PC-9 (cell line): ENCODE measurements around the gene PCDHA1. TPM values are rescaled to one million over a fixed set of nuclear protein-coding genes. Genes with fewer than 3 reads are reported as not detected.
"Not testable (repeated sequence)": the region's sequence is repeated elsewhere in the genome, so short reads cannot be mapped to it uniquely, and the experiment has no call there.

Source experiments
- BruUV-seq: library from RNA; stranded (reverse); fragments of 400-500 nt; replicated peaks from 2 replicates; lab custom pipeline; 2021; lab: Mats Ljungman, UMichigan
- CTCF ChIA-PET: fragments of 300-600 bp; sonication (Branson Sonifier 250); formaldehyde crosslinking; loops from one replicate; lab custom pipeline; 2022; ENCODE audit warnings: antibody characterized with exemption; lab: Charles Lee
- POLR2A ChIA-PET: fragments of 300-600 bp; sonication (Branson Sonifier 250); formaldehyde crosslinking; loops from one replicate; lab custom pipeline; 2022; ENCODE audit warnings: antibody characterized with exemption; ENCODE audit not compliant: unreplicated experiment; lab: Charles Lee
- DNase-seq, 2 experiments: peaks; one replicate each; pipeline versions ENCODE4 v3.0.0 to v3.0.0-alpha.2; 2015 to 2022; ENCODE audit warnings: mixed read lengths in 1 of 2
- H2AFZ ChIP-seq: fragments of 200-600 bp; sonication (generic); 2 replicates; pipeline ENCODE4 v1.8.1; 2017; ENCODE audit warnings: antibody characterized with exemption
- H3F3A ChIP-seq: fragments of 200-600 bp; sonication (generic); 2 replicates; pipeline ENCODE4 v1.8.1; 2017; ENCODE audit warnings: antibody characterized with exemption, mild to moderate bottlenecking, low read depth; ENCODE audit not compliant: insufficient read depth
- H3K27ac ChIP-seq: fragments of 200-600 bp; sonication (generic); 2 replicates; pipeline ENCODE4 v1.6.1; 2016; ENCODE audit warnings: mixed run types
- H3K27me3 ChIP-seq: fragments of 200-600 bp; sonication (generic); 2 replicates; pipeline ENCODE4 v1.6.1; 2016; ENCODE audit warnings: low read depth, mixed run types; ENCODE audit not compliant: insufficient read depth
- H3K36me3 ChIP-seq: fragments of 200-600 bp; sonication (generic); 2 replicates; pipeline ENCODE4 v1.6.1; 2016; ENCODE audit warnings: low read depth, mixed run types
- H3K4me1 ChIP-seq: fragments of 200-600 bp; sonication (generic); replicated peaks from 2 replicates; pipeline ENCODE4 v1.6.1; 2016; ENCODE audit warnings: mixed run types; ENCODE audit not compliant: insufficient read depth
- H3K4me2 ChIP-seq: fragments of 200-600 bp; sonication (generic); 2 replicates; pipeline ENCODE4 v1.6.1; 2017; ENCODE audit warnings: mixed run types
- H3K4me3 ChIP-seq: fragments of 200-600 bp; sonication (generic); 2 replicates; pipeline ENCODE4 v1.6.1; 2016; ENCODE audit warnings: mixed run types
- H3K79me2 ChIP-seq: fragments of 200-600 bp; sonication (generic); 2 replicates; pipeline ENCODE4 v1.6.1; 2017; ENCODE audit warnings: low read depth, mixed run types
- H3K9me2 ChIP-seq: fragments of 200-600 bp; sonication (generic); 2 replicates; pipeline ENCODE4 v1.8.1; 2017; ENCODE audit warnings: mild to moderate bottlenecking; ENCODE audit not compliant: insufficient read depth
- H3K9me3 ChIP-seq: fragments of 200-600 bp; sonication (generic); 2 replicates; pipeline ENCODE4 v1.8.1; 2016; ENCODE audit warnings: low read depth; ENCODE audit not compliant: insufficient read depth
- H4K20me1 ChIP-seq: fragments of 200-600 bp; sonication (generic); 2 replicates; pipeline ENCODE4 v1.8.1; 2017; ENCODE audit not compliant: insufficient read depth
- EZH2 ChIP-seq: fragments of 200-600 bp; sonication (generic); IDR thresholded peaks from 2 replicates; pipeline ENCODE4 v1.8.0; 2017; ENCODE audit warnings: antibody characterized with exemption, low read depth
- intact Hi-C: fragments of 100-400 bp; cut with micrococcal nuclease; formaldehyde crosslinking; loops from one replicate; pipeline ENCODE4 v1.10.0; 2022; ENCODE audit not compliant: unreplicated experiment
- total RNA-seq: library from RNA; stranded (reverse); gene quantifications from 2 replicates; pipeline ENCODE4 v1.2.3, GENCODE V29; 2021
- TF ChIP-seq, protein P1 (sequence below): fragments of 200-600 bp; sonication (generic); conservative IDR thresholded peaks from 2 replicates; pipeline ENCODE4 v1.6.1; 2017; ENCODE audit warnings: mixed run types, antibody characterized with exemption, mild to moderate bottlenecking, moderate library complexity

The PCDHA1 gene
- total RNA-seq, 1 experiment from 2014 or later = not detected

DNA sequence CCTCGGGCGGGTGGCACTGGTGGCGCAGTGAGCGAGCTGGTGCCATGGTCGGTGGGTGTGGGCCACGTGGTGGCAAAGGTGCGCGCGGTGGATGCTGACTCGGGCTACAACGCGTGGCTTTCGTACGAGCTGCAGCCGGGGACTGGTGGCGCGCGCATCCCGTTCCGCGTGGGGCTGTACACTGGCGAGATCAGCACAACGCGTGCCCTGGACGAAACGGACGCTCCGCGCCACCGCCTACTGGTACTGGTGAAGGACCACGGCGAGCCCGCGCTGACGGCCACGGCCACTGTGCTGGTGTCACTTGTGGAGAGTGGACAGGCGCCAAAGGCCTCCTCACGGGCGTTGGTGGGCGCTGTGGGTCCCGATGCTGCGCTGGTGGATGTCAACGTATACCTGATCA, 22.9 kb downstream of the PCDHA1 start:
- intact Hi-C loops = no loop called here
- CTCF ChIA-PET = no interaction called here
- BruUV-seq = no TSS peak

DNA sequence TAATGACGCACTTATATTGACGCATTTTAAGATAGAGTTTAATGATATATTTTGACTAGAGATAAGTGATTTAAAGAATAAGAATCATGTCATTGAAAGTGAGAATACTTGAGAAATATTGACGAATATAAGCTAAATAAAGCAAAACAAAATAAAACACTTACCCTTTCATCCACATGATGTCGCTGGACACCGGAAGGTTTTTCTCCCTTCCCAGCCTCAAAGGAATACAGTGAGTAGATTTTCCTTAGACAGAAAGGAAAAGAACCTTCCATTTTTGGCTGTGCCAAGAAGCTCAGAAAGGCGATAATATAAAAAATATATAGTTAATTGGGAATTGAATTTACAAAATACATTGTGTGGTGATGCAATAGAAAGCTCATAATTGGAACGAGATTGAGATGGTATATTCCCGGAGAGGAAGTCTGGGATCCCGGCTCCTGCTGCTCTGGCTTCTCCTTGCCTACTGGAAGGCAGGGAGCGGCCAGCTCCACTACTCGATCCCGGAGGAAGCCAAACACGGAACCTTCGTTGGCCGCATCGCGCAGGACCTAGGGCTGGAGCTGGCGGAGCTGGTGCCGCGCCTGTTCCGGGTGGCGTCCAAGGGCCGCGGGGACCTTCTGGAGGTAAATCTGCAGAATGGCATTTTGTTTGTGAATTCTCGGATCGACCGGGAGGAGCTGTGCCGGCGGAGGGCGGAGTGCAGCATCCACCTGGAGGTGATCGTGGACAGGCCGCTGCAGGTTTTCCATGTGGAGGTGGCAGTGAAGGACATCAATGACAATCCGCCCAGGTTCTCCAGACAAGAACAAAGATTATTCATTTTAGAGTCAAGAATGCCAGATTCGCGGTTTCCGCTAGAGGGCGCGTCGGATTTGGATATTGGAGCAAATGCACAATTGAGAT, 35.7 kb downstream of the PCDHA1 start, which contains the start of gene PCDHA5:
Gene PCDHA5 (plus strand): TSS at position 239 of the 906 bp plus-strand sequence.
- ChIA-PET POLR2A (no interaction called here), CTCF (no interaction called here)
- Histone ChIP-seq H3K9me2 (no peaks in the 10 kb centered on the region), H3K4me3 (no peak within 1 kb of the TSS), H3F3A (no peaks in the 10 kb centered on the region), H3K4me2 (no peak within 1 kb of the TSS), H3K9me3 (no peaks in the 10 kb centered on the region), H2AFZ (no peak within 1 kb of the TSS), H3K4me1 (no peaks in the 10 kb centered on the region), H3K27ac (no peak within 1 kb of the TSS), H4K20me1 (no peaks in the 10 kb centered on the region), H3K36me3 (no peaks in the 10 kb centered on the region), H3K79me2 (no peaks in the 10 kb centered on the region), H3K27me3 (no peaks in the 10 kb centered on the region)
- intact Hi-C loops = no loop called here
- no peak for DNase-seq
- TF ChIP-seq, protein P1, sequence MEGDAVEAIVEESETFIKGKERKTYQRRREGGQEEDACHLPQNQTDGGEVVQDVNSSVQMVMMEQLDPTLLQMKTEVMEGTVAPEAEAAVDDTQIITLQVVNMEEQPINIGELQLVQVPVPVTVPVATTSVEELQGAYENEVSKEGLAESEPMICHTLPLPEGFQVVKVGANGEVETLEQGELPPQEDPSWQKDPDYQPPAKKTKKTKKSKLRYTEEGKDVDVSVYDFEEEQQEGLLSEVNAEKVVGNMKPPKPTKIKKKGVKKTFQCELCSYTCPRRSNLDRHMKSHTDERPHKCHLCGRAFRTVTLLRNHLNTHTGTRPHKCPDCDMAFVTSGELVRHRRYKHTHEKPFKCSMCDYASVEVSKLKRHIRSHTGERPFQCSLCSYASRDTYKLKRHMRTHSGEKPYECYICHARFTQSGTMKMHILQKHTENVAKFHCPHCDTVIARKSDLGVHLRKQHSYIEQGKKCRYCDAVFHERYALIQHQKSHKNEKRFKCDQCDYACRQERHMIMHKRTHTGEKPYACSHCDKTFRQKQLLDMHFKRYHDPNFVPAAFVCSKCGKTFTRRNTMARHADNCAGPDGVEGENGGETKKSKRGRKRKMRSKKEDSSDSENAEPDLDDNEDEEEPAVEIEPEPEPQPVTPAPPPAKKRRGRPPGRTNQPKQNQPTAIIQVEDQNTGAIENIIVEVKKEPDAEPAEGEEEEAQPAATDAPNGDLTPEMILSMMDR = no peak
- TF ChIP-seq EZH2 = no peak
- no TSS peak for BruUV-seq

More for the DNA sequence above, 22.9 kb downstream of the PCDHA1 start:
- H3K9me2 ChIP-seq = no peaks in the 10 kb centered on the region
- H3K4me1 ChIP-seq = no peaks in the 10 kb centered on the region
- H3K79me2 ChIP-seq = no peaks in the 10 kb centered on the region
- no peaks in the 10 kb centered on the region for H3K36me3 ChIP-seq
- no peak overlapping the region for H3K4me2 ChIP-seq
- no peak for DNase-seq
- no peak overlapping the region for H3K4me3 ChIP-seq
- no peak overlapping the region for H2AFZ ChIP-seq
- no peak for TF ChIP-seq EZH2
- TF ChIP-seq, protein P1 = no peak
- POLR2A ChIA-PET = no interaction called here
- H4K20me1 ChIP-seq = no peaks in the 10 kb centered on the region
- no peaks in the 10 kb centered on the region; the same call in 1 of the 2 replicates for H3K9me3 ChIP-seq
- H3K27me3 ChIP-seq = no peaks in the 10 kb centered on the region
- H3K27ac ChIP-seq = no peak overlapping the region
- no peaks in the 10 kb centered on the region for H3F3A ChIP-seq

DNA sequence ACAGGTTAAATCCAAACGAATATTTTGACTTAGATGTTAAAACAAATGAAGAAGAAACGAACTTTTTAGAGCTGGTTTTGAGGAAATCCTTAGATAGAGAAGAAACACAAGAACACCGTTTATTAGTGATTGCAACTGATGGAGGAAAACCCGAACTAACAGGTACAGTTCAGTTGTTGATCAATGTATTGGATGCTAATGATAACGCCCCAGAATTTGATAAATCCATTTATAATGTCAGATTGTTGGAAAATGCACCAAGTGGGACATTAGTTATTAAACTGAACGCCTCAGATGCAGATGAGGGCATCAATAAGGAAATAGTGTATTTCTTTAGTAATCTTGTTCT, 36.3 kb downstream of the PCDHA1 start:
- no TSS peak for BruUV-seq
- H3K27ac ChIP-seq = no peak overlapping the region
- CTCF ChIA-PET = no interaction called here
- no peaks in the 10 kb centered on the region for H4K20me1 ChIP-seq
- H3F3A ChIP-seq = no peaks in the 10 kb centered on the region
- H3K79me2 ChIP-seq = no peaks in the 10 kb centered on the region
- H3K9me3 ChIP-seq = no peaks in the 10 kb centered on the region
- no peaks in the 10 kb centered on the region for H3K36me3 ChIP-seq
- TF ChIP-seq, protein P1 = no peak; the same call in 1 of the 2 replicates
- no peak for TF ChIP-seq EZH2
- intact Hi-C loops = no loop called here
- H3K4me1 ChIP-seq = no peaks in the 10 kb centered on the region
- H2AFZ ChIP-seq = no peak overlapping the region
- H3K4me2 ChIP-seq = no peak overlapping the region
- POLR2A ChIA-PET = no interaction called here
- no peak for DNase-seq
- no peaks in the 10 kb centered on the region for H3K9me2 ChIP-seq
- H3K4me3 ChIP-seq = no peak overlapping the region
- H3K27me3 ChIP-seq = no peaks in the 10 kb centered on the region

DNA sequence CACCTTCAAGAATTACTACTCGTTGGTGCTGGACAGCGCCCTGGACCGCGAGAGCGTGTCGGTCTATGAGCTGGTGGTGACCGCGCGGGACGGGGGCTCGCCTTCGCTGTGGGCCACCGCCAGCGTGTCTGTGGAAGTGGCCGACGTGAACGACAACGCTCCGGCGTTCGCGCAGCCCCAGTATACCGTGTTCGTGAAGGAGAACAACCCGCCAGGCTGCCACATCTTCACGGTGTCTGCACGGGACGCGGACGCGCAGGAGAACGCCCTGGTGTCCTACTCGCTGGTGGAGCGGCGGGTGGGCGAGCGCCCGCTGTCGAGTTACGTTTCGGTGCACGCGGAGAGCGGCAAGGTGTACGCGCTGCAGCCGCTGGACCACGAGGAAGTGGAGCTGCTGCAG, 37.0 kb downstream of the PCDHA1 start:
- H3K27me3 ChIP-seq, H3K27ac ChIP-seq, H3F3A ChIP-seq, H2AFZ ChIP-seq, H3K9me2 ChIP-seq, POLR2A ChIA-PET, H3K4me3 ChIP-seq, H3K36me3 ChIP-seq, H3K79me2 ChIP-seq, BruUV-seq, H3K4me2 ChIP-seq, H3K9me3 ChIP-seq, H4K20me1 ChIP-seq, H3K4me1 ChIP-seq, intact Hi-C loops, DNase-seq, CTCF ChIA-PET: not testable (repeated sequence)
